ENCODE measurements around the gene MYT1. TPM values are rescaled to one million over a fixed set of nuclear protein-coding genes. Genes with fewer than 3 reads are reported as not detected.

The MYT1 gene
- total and polyA plus RNA-seq, 2 of the 13 experiments (the other 11 are each of a cell fraction or from before 2014, with no cell fraction given) = 0.58 to 2.5 TPM

- TF ChIP-seq ZEB1 (IDR thresholded peaks at IDR 0.05; ENCODE audit: insufficient replicate concordance, low read depth) (no peak), SOX5 (CRISPR knock-in tag; IDR thresholded peaks at IDR 0.05; ENCODE audit: borderline replicate concordance) (no peak), CBX1 (IDR thresholded peaks at IDR 0.05; ENCODE audit: low read depth) (no peak), ZNF253 (CRISPR knock-in tag; IDR thresholded peaks at IDR 0.05; ENCODE audit: borderline replicate concordance) (no peak), ZNF572 (CRISPR knock-in tag; IDR thresholded peaks at IDR 0.05) (0 out of 2 replicates have a peak, but pooled peaks have one; percentile 36), ZNF432 (CRISPR knock-in tag; IDR thresholded peaks at IDR 0.05; ENCODE audit: borderline replicate concordance) (no peak), CCAR2 (optimal IDR thresholded peaks at IDR 0.05; ENCODE audit: low read depth, low read length) (no peak), ZFP41 (CRISPR knock-in tag; IDR thresholded peaks at IDR 0.05; ENCODE audit: borderline replicate concordance) (0 out of 2 replicates have a peak, but pooled peaks have one; percentile 9), SCMH1 (CRISPR knock-in tag; IDR thresholded peaks at IDR 0.05; ENCODE audit: borderline replicate concordance) (no peak), ASH2L (IDR thresholded peaks at IDR 0.05; ENCODE audit: insufficient read length, low read depth, low read length) (no peak), ZNF703 (CRISPR knock-in tag; IDR thresholded peaks at IDR 0.05; ENCODE audit: borderline replicate concordance) (no peak), ZNF781 (CRISPR knock-in tag; IDR thresholded peaks at IDR 0.05; ENCODE audit: borderline replicate concordance, not compliant biosample characterization) (no peak), ZNF710 (CRISPR knock-in tag; IDR thresholded peaks at IDR 0.05; ENCODE audit: borderline replicate concordance) (no peak), NBN (conservative IDR thresholded peaks at IDR 0.05) (no peak), PHF5A (CRISPR knock-in tag; IDR thresholded peaks at IDR 0.05; ENCODE audit: low read depth, unreplicated experiment) (no peak), ZNF230 (CRISPR knock-in tag; IDR thresholded peaks at IDR 0.05) (no peak), ZSCAN9 (CRISPR knock-in tag; IDR thresholded peaks at IDR 0.05; ENCODE audit: borderline replicate concordance) (no peak), MED8 (CRISPR knock-in tag; IDR thresholded peaks at IDR 0.05; ENCODE audit: insufficient replicate concordance) (no peak), ZNF800 (CRISPR knock-in tag; IDR thresholded peaks at IDR 0.05) (no peak), JUN (CRISPR knock-in tag; IDR thresholded peaks at IDR 0.05) (no peak), HES4 (CRISPR knock-in tag; IDR thresholded peaks at IDR 0.05; ENCODE audit: borderline replicate concordance) (0 out of 2 replicates have a peak, but pooled peaks have one; percentile 40)
Observed at GRCh38 chr20:64222851-64223525, 58.7 kb downstream of the MYT1 start (continued).

All from HepG2 (cell line).